CD4-positive, alpha-beta T cell treated with Interleukin-4 for 1 hour (primary cell): Measurements from ENCODE around the gene ZBTB12.
"Not testable (repeated sequence)": the region's sequence is repeated elsewhere in the genome, so short reads cannot be mapped to it uniquely, and the experiment has no call there.

Experiments
- DNase-seq, 2 donors: peaks; one replicate each; pipeline ENCODE4 v3.0.0-alpha.2; 2020 to 2022

The ZBTB12 gene

GRCh38 chr6:31901953-31902643 is at the start of gene ZBTB12:
Gene ZBTB12, minus strand, starts transcription at chr6:31902086. Its CDS starts 781 bp downstream, at chr6:31901305.
- peak; percentile 90 for DNase-seq

- DNase-seq = no peak
These were observed 48.2 kb upstream of the ZBTB12 start for GRCh38 chr6:31949926-31950548.

- DNase-seq = no peak
These were observed 47.0 kb upstream of the ZBTB12 start for GRCh38 chr6:31948753-31949413.

- DNase-seq = no peak
These were observed 46.4 kb upstream of the ZBTB12 start for GRCh38 chr6:31948306-31948705.

- DNase-seq = no peak
These were observed 46.0 kb upstream of the ZBTB12 start for GRCh38 chr6:31947864-31948263.

GRCh38 chr6:31947070-31947675 is 45.3 kb upstream of the ZBTB12 start:
- DNase-seq = no peak

GRCh38 chr6:31946370-31946885 is 44.5 kb upstream of the ZBTB12 start:
- no peak for DNase-seq

- no peak for DNase-seq
These were observed 43.9 kb upstream of the ZBTB12 start, which contains the start of gene CFB for GRCh38 chr6:31945507-31946369. Gene CFB, plus strand, starts transcription at chr6:31946095. Its CDS starts 127 bp downstream, at chr6:31946222.

GRCh38 chr6:31945154-31945506 is 43.2 kb upstream of the ZBTB12 start:
- DNase-seq = no peak

- DNase-seq = no peak
These were observed 41.9 kb upstream of the ZBTB12 start for GRCh38 chr6:31943742-31944141.

GRCh38 chr6:31940256-31940664 is 38.4 kb upstream of the ZBTB12 start:
- DNase-seq = no peak

- DNase-seq = no peak
These were observed 33.9 kb upstream of the ZBTB12 start for GRCh38 chr6:31935823-31936222.

GRCh38 chr6:31935021-31935420 is 33.1 kb upstream of the ZBTB12 start:
- no peak for DNase-seq

- no peak for DNase-seq
These were observed 31.7 kb upstream of the ZBTB12 start for GRCh38 chr6:31933537-31933936.

- not testable (repeated sequence) for DNase-seq
These were observed 30.3 kb upstream of the ZBTB12 start for GRCh38 chr6:31932137-31932536.

GRCh38 chr6:31930962-31931361 is 29.1 kb upstream of the ZBTB12 start:
- DNase-seq = no peak

- DNase-seq = no peak
These were observed 26.7 kb upstream of the ZBTB12 start for GRCh38 chr6:31928672-31928939.

GRCh38 chr6:31927863-31928671 is 26.2 kb upstream of the ZBTB12 start:
- no peak for DNase-seq

- DNase-seq = no peak
These were observed 25.5 kb upstream of the ZBTB12 start, which contains the start of gene C2 for GRCh38 chr6:31927242-31927862. Gene C2, plus strand, starts transcription at chr6:31927717. Its CDS starts 36 bp downstream, at chr6:31927753.

GRCh38 chr6:31922942-31923341 is 21.1 kb upstream of the ZBTB12 start:
- DNase-seq = peak in 1 of 2 donors; percentile 19

GRCh38 chr6:31920811-31921210 is 18.9 kb upstream of the ZBTB12 start:
- DNase-seq = peak in 1 of 2 donors; percentile 61
